Ascending aorta (tissue), 2 donors: ENCODE results near the gene MAP6. TPM values are rescaled to one million over a fixed set of nuclear protein-coding genes. Genes with fewer than 3 reads are reported as not detected.

ENCODE experiments used
- DNase-seq, 2 donors: peaks; one replicate each; pipeline ENCODE4 v3.0.0-alpha.2; 2019; ENCODE audit warnings: low spot score in 2 of 2
- H3K27ac ChIP-seq, 2 donors: fragments of 200-600 bp; sonication (generic); one replicate each; pipeline ENCODE4 v1.5.1; 2016 to 2017; ENCODE audit warnings: mild to moderate bottlenecking in 1 of 2
- H3K27me3 ChIP-seq: fragments of 200-600 bp; sonication (generic); one replicate; pipeline ENCODE4 v1.5.1; 2017
- H3K36me3 ChIP-seq, 2 donors: fragments of 200-600 bp; sonication (generic); one replicate each; pipeline ENCODE4 v1.5.1; 2016
- H3K4me1 ChIP-seq, 2 donors: fragments of 200-600 bp; sonication (generic); one replicate each; pipeline ENCODE4 v1.5.1; 2016 to 2017; ENCODE audit warnings: mild to moderate bottlenecking in 1 of 2
- H3K4me3 ChIP-seq, 2 donors: fragments of 200-600 bp; sonication (generic); one replicate each; pipeline ENCODE4 v1.5.1; 2016 to 2017; ENCODE audit warnings: mild to moderate bottlenecking in 1 of 2
- H3K9me3 ChIP-seq, 2 donors: fragments of 200-600 bp; sonication (generic); one replicate each; pipeline ENCODE4 v1.5.1; 2016
- CTCF ChIP-seq, 3 experiments: fragments of 200-600 bp in 2 of 3; fragments of 450-650 bp in 1 of 3; sonication (generic) in 2 of 3; IDR thresholded peaks; one replicate each; pipeline ENCODE4 v1.5.1; 2016 to 2019; ENCODE audit warnings: antibody characterized with exemption in 3 of 3, mild to moderate bottlenecking in 1 of 3, moderate library complexity in 1 of 3
- intact Hi-C: fragments of 100-400 bp; cut with DNase I; formaldehyde crosslinking; loops from one replicate; pipeline ENCODE4 v1.15.1; 2023
- total RNA-seq: library from RNA; depleted of rRNA; stranded (reverse); fragments of >200 nt; gene quantifications from one replicate; pipeline ENCODE4 v1.1.0, GENCODE V29; 2016

The MAP6 gene
- total RNA-seq, 1 donor from 2014 or later: 15.8 TPM

- no peak for TF ChIP-seq CTCF (IDR thresholded peaks at IDR 0.05)
- no peak for DNase-seq
- intact Hi-C loops: no loop called here
- Histone ChIP-seq H3K27ac (no peak overlapping the region), H3K27me3 (no peaks in the 10 kb centered on the region), H3K9me3 (no peaks in the 10 kb centered on the region), H3K4me3 (no peak overlapping the region), H3K4me1 (peaks cover 0 to 4% of the 10 kb centered on the region in 2 donors), H3K36me3 (no peaks in the 10 kb centered on the region)
These were observed 23.9 kb downstream of the MAP6 start for GRCh38 chr11:75644946-75645345.

GRCh38 chr11:75644370-75644769, 24.5 kb downstream of the MAP6 start:
- intact Hi-C loops: no loop called here
- Histone ChIP-seq H3K36me3 (no peaks in the 10 kb centered on the region), H3K4me1 (peaks cover 0 to 9% of the 10 kb centered on the region in 2 donors), H3K9me3 (no peaks in the 10 kb centered on the region), H3K4me3 (no peak overlapping the region), H3K27ac (no peak overlapping the region), H3K27me3 (no peaks in the 10 kb centered on the region)
- DNase-seq: no peak
- TF ChIP-seq CTCF (IDR thresholded peaks at IDR 0.05): no peak

- no peaks in the 10 kb centered on the region for H3K36me3 ChIP-seq
- no peaks in the 10 kb centered on the region for H3K27me3 ChIP-seq
- H3K4me1 ChIP-seq: peaks cover 0 to 9% of the 10 kb centered on the region in 2 donors
- no peak overlapping the region for H3K27ac ChIP-seq
- no peak for DNase-seq
- no peak for TF ChIP-seq CTCF (IDR thresholded peaks at IDR 0.05)
- H3K9me3 ChIP-seq: no peaks in the 10 kb centered on the region
- intact Hi-C loops: no loop called here
- H3K4me3 ChIP-seq: no peak overlapping the region
These were observed 26.3 kb downstream of the MAP6 start for GRCh38 chr11:75642402-75643113.

- Histone ChIP-seq H3K9me3 (no peaks in the 10 kb centered on the region), H3K27me3 (no peaks in the 10 kb centered on the region), H3K4me1 (peaks cover 0 to 14% of the 10 kb centered on the region in 2 donors), H3K36me3 (no peaks in the 10 kb centered on the region), H3K4me3 (peak overlapping the region in 1 of 2 donors; percentile 38), H3K27ac (no peak overlapping the region)
- intact Hi-C loops: no loop called here
- no peak for TF ChIP-seq CTCF (IDR thresholded peaks at IDR 0.05)
- DNase-seq: peak; percentile 26 to 78
These were observed 29.1 kb downstream of the MAP6 start for GRCh38 chr11:75639762-75640181.

- intact Hi-C loops: no loop called here
- Histone ChIP-seq H3K4me3 (no peak overlapping the region), H3K36me3 (no peaks in the 10 kb centered on the region), H3K9me3 (no peaks in the 10 kb centered on the region), H3K27ac (no peak overlapping the region), H3K27me3 (no peaks in the 10 kb centered on the region), H3K4me1 (peaks cover 0 to 14% of the 10 kb centered on the region in 2 donors)
- no peak for TF ChIP-seq CTCF (IDR thresholded peaks at IDR 0.05)
- DNase-seq: no peak
These were observed 30.8 kb downstream of the MAP6 start for GRCh38 chr11:75637998-75638397.
